ENCODE data around the gene XIRP1.

DNA sequence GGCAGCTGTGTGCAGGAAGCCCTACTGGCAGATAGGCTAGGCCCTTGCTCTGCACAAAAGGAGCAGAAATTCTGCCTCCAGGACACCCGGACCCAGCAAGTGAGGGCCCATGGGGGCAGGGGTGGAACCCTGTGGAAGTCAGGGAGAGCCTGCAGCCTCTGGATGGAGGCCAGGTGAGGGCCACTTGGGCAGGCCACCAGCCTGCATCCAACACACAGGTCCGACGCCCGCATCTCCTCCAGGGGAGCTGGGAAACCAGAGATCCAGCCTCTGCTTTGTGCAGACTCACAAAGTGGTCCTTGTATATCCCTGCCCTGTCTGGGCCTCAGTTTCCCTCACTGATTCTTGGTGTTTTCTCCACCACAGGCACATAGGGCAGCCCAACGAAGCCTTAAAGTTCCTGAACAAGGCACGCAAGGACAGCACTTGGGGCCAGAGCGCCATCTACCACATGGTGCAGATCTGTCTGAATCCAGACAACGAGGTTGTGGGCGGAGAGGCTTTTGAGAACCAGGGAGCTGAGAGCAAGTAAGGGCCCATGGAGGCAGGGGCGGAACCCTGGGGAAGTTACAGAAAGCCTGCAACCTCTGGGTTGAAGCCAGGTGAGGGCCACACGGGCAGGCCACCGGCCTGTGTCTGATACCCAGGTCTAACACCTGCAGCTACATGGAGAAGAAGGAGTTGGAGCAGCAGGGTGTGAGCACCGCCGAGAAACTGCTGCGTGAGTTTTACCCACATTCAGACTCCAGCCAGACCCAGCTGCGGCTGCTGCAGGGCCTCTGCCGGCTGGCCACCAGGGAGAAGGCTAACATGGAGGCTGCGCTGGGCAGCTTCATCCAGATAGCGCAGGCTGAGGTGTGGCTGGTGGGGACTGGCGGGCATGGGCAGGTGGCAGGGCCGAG lies 55.6 kb downstream of the XIRP1 start:
- TF ChIP-seq, protein P1, sequence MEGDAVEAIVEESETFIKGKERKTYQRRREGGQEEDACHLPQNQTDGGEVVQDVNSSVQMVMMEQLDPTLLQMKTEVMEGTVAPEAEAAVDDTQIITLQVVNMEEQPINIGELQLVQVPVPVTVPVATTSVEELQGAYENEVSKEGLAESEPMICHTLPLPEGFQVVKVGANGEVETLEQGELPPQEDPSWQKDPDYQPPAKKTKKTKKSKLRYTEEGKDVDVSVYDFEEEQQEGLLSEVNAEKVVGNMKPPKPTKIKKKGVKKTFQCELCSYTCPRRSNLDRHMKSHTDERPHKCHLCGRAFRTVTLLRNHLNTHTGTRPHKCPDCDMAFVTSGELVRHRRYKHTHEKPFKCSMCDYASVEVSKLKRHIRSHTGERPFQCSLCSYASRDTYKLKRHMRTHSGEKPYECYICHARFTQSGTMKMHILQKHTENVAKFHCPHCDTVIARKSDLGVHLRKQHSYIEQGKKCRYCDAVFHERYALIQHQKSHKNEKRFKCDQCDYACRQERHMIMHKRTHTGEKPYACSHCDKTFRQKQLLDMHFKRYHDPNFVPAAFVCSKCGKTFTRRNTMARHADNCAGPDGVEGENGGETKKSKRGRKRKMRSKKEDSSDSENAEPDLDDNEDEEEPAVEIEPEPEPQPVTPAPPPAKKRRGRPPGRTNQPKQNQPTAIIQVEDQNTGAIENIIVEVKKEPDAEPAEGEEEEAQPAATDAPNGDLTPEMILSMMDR (IDR thresholded peaks at IDR 0.05), result no peak
- TF ChIP-seq POLR2A (IDR thresholded peaks at IDR 0.05), result no peak
- no peak for TF ChIP-seq EP300 (IDR thresholded peaks at IDR 0.05)

All from gastroesophageal sphincter (tissue), 3 donors.